HG02943 (cell line): ENCODE data around the gene EBI3.
"Not testable (repeated sequence)": the region's sequence is repeated elsewhere in the genome, so short reads cannot be mapped to it uniquely, and the experiment has no call there.

Source experiments
- ATAC-seq: cut with Tn5 transposase; IDR thresholded peaks from one replicate; pipeline ENCODE4 v1.9.1; 2021; ENCODE audit warnings: mild to moderate bottlenecking, low read depth, moderate library complexity; ENCODE audit not compliant: unreplicated experiment

The EBI3 gene

GRCh38 chr19:4199699-4200293, 29.5 kb upstream of the EBI3 start:
- ATAC-seq = no peak

GRCh38 chr19:4200940-4201542, 28.3 kb upstream of the EBI3 start:
- ATAC-seq = no peak

GRCh38 chr19:4201798-4202197, 27.5 kb upstream of the EBI3 start:
- no peak for ATAC-seq

GRCh38 chr19:4206818-4207484, 22.4 kb upstream of the EBI3 start:
- no peak for ATAC-seq

GRCh38 chr19:4208385-4209094, 20.8 kb upstream of the EBI3 start:
- no peak for ATAC-seq

- no peak for ATAC-seq
Observed at GRCh38 chr19:4210166-4210731, 19.1 kb upstream of the EBI3 start.

GRCh38 chr19:4213116-4213515, 16.2 kb upstream of the EBI3 start:
- ATAC-seq = no peak

GRCh38 chr19:4215807-4216206, 13.5 kb upstream of the EBI3 start:
- ATAC-seq = no peak

- ATAC-seq = no peak
Observed at GRCh38 chr19:4216846-4217245, 12.5 kb upstream of the EBI3 start.

- no peak for ATAC-seq
Observed at GRCh38 chr19:4217429-4218264, 11.7 kb upstream of the EBI3 start.

GRCh38 chr19:4218523-4218922, 10.8 kb upstream of the EBI3 start:
- ATAC-seq = not testable (repeated sequence)

- ATAC-seq = no peak
Observed at GRCh38 chr19:4220188-4220587, 9.1 kb upstream of the EBI3 start.

- no peak for ATAC-seq
Observed at GRCh38 chr19:4224470-4224869, 4.9 kb upstream of the EBI3 start.

- no peak for ATAC-seq
Observed at GRCh38 chr19:4225885-4226284, 3.4 kb upstream of the EBI3 start.

GRCh38 chr19:4227771-4228170, 1.6 kb upstream of the EBI3 start:
- ATAC-seq = no peak

GRCh38 chr19:4228765-4229178, 551 bp upstream of the EBI3 start:
- ATAC-seq = no peak

- ATAC-seq = not testable (repeated sequence)
Observed at GRCh38 chr19:4230237-4230636, 914 bp downstream of the EBI3 start.

- not testable (repeated sequence) for ATAC-seq
Observed at GRCh38 chr19:4231521-4231920, 2.2 kb downstream of the EBI3 start.

- not testable (repeated sequence) for ATAC-seq
Observed at GRCh38 chr19:4232139-4232538, 2.8 kb downstream of the EBI3 start.

GRCh38 chr19:4232614-4233281, 3.4 kb downstream of the EBI3 start:
- no peak for ATAC-seq
